Stomach (tissue), 4 donors: ENCODE results near the gene SYT8.

Source experiments
- POLR2AphosphoS5 ChIP-seq, 3 donors: sonication (generic); formaldehyde crosslinking; IDR thresholded peaks; one replicate each; pipeline ENCODE4 v1.6.1; 2016; ENCODE audit warnings: antibody characterized with exemption in 3 of 3
- TF ChIP-seq, protein P1 (sequence below), 7 experiments: fragments of 450-650 bp in 4 of 7; fragments of 200-600 bp in 3 of 7; sonication (generic) in 3 of 7; IDR thresholded peaks; one replicate each; pipeline ENCODE4 v1.5.1; 2016 to 2019; ENCODE audit warnings: antibody characterized with exemption in 7 of 7, control low read depth in 2 of 7, mild to moderate bottlenecking in 1 of 7

DNA sequence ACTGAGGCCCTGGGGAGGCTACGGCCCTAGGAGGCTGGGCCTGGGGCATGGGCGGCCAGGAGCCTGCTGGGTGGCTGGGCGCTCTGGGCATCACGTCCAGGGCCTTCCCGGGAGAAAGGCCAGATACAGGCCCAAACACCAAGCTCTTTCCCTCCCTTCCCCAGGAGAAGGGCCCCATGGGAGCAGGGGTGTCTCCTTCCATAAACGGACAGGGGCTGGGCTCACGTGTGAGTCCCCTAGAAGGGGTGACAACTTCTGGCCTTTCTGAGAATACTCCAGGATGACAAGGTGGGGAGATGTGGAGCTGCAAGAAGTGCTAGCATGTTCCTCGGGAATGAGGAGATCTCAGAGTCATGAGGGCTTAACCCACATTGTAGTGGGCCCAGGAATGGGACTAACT, 19.5 kb upstream of the SYT8 start:
- TF ChIP-seq, protein P1, sequence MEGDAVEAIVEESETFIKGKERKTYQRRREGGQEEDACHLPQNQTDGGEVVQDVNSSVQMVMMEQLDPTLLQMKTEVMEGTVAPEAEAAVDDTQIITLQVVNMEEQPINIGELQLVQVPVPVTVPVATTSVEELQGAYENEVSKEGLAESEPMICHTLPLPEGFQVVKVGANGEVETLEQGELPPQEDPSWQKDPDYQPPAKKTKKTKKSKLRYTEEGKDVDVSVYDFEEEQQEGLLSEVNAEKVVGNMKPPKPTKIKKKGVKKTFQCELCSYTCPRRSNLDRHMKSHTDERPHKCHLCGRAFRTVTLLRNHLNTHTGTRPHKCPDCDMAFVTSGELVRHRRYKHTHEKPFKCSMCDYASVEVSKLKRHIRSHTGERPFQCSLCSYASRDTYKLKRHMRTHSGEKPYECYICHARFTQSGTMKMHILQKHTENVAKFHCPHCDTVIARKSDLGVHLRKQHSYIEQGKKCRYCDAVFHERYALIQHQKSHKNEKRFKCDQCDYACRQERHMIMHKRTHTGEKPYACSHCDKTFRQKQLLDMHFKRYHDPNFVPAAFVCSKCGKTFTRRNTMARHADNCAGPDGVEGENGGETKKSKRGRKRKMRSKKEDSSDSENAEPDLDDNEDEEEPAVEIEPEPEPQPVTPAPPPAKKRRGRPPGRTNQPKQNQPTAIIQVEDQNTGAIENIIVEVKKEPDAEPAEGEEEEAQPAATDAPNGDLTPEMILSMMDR (IDR thresholded peaks at IDR 0.05) = no peak
- TF ChIP-seq POLR2AphosphoS5 (IDR thresholded peaks at IDR 0.05) = no peak
